Aorta (tissue), 5 donors: ENCODE results near the gene LBP. TPM values are rescaled to one million over a fixed set of nuclear protein-coding genes. Genes with fewer than 3 reads are reported as not detected.
"Not testable (repeated sequence)": the region's sequence is repeated elsewhere in the genome, so short reads cannot be mapped to it uniquely, and the experiment has no call there.

ENCODE experiments used
- ATAC-seq: fragments of 200-7000 bp; cut with Tn5 transposase; one replicate; pipeline ENCODE4 v1.9.1; 2022; ENCODE audit warnings: moderate library complexity; ENCODE audit not compliant: low FRiP score
- DNase-seq, 2 donors: peaks; one replicate each; pipeline ENCODE4 v3.0.0-alpha.2; 2020
- H3K27ac ChIP-seq, 2 donors: one replicate each; pipeline ENCODE4 v1.5.1; 2013; ENCODE audit warnings: low read length in 2 of 2, mild to moderate bottlenecking in 2 of 2, moderate library complexity in 2 of 2, control low read depth in 1 of 2, inconsistent platforms in 1 of 2, low read depth in 1 of 2
- H3K27me3 ChIP-seq, 2 donors: one replicate each; pipeline ENCODE4 v1.6.1; 2013; ENCODE audit warnings: control low read depth in 1 of 2, low read length in 1 of 2, mild to moderate bottlenecking in 1 of 2, moderate library complexity in 1 of 2; ENCODE audit not compliant: insufficient read depth in 2 of 2, control insufficient read depth in 1 of 2
- H3K36me3 ChIP-seq, 2 donors: one replicate each; pipeline ENCODE4 v1.6.1; 2013; ENCODE audit warnings: control low read depth in 1 of 2, low read length in 1 of 2, mild to moderate bottlenecking in 1 of 2; ENCODE audit not compliant: insufficient read depth in 2 of 2, control insufficient read depth in 1 of 2
- H3K4me1 ChIP-seq, 2 donors: one replicate each; pipeline ENCODE4 v1.6.1; 2013; ENCODE audit warnings: low read length in 2 of 2, control low read depth in 1 of 2, mild to moderate bottlenecking in 1 of 2, moderate library complexity in 1 of 2; ENCODE audit not compliant: insufficient read depth in 2 of 2, control insufficient read depth in 1 of 2
- H3K4me3 ChIP-seq, 2 donors: one replicate each; pipeline ENCODE4 v1.5.1; 2013; ENCODE audit warnings: low read length in 2 of 2, control low read depth in 1 of 2, mild to moderate bottlenecking in 1 of 2
- H3K9me3 ChIP-seq: one replicate; pipeline ENCODE4 v1.6.1; 2013; ENCODE audit warnings: mild to moderate bottlenecking, low read length; ENCODE audit not compliant: control insufficient read depth
- WGBS, 2 donors: extraction: QIAGEN DNeasy Blood & Tissue Kit; methylation state at CpG; one replicate each; pipeline ENCODE4 v1.1.7; 2013; 5-methylcytosine and 5-hydroxymethylcytosine counted together
- intact Hi-C, 2 donors: fragments of 100-400 bp; cut with DNase I; formaldehyde crosslinking; loops; one replicate each; pipeline versions ENCODE4 v1.14.2 to v1.15.0; 2022
- polyA plus RNA-seq, 2 donors: library from polyadenylated mRNA; stranded (reverse); fragments of 200-250 nt; gene quantifications; one replicate each; pipeline ENCODE4 v1.2.3, GENCODE V29; 2013
- total RNA-seq, 2 donors: library from RNA; stranded (reverse); fragmentation: NEBNext Ultra II Directional; extraction: Animal tissue kit (Norgen Biotek cat#: 25700); gene quantifications; one replicate each; pipeline ENCODE4 v1.2.1, GENCODE V29; 2021
- donor health status: healthy with polysubstance abuse.
- donor health status: Bipolar disorder and iron deficiency.
- donor health status: DM: no; HTN: no; CAD: no.
- donor health status: DM: no; HTN: no; CAD: no.
- donor health status: DM: yes; HTN: yes; CAD: no.

LBP gene
- total and polyA plus RNA-seq, 4 donors, result 0.20 to 7.8 (median 1.5) TPM

DNA sequence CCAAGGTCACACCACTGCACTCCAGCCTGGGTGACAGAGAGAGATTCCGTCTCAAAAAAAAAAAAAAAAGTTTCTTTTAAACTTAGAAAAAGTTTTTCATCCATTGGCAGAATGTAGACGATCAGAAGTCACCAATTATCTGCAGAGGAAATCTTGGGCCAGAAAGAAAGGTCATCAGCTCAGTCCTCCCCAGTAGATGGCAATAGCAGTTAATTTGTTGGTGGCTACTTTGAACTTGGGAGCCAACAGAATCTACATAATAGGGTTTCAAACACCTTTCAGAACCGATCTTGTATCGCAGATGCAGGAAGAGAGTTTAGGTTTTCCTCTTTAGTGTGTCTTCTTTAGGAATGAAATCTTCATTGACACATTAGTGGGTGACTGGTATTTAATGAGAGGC, 41.7 kb downstream of the LBP start:
- Histone ChIP-seq H3K36me3 (no peaks in the 10 kb centered on the region), H3K27me3 (no peaks in the 10 kb centered on the region), H3K27ac (no peak overlapping the region), H3K4me3 (no peak overlapping the region), H3K4me1 (no peaks in the 10 kb centered on the region), H3K9me3 (no peaks in the 10 kb centered on the region)
- DNase-seq, result no peak
- no peak for ATAC-seq
- intact Hi-C loops, result no loop called here
- 77 to 79% methylated on average over 4 of the region's 4 CpGs for WGBS, 2 donors

- H3K4me1 ChIP-seq, result peaks cover 0 to 4% of the 10 kb centered on the region in 2 donors
- no peaks in the 10 kb centered on the region for H3K9me3 ChIP-seq
- no peaks in the 10 kb centered on the region for H3K36me3 ChIP-seq
- no peaks in the 10 kb centered on the region for H3K27me3 ChIP-seq
- H3K4me3 ChIP-seq, result no peak overlapping the region
- DNase-seq (no peak), ATAC-seq (no peak)
- WGBS, 2 donors, result 77 to 78% methylated on average over 3 of the region's 3 CpGs
- intact Hi-C loops, result no loop called here
- no peak overlapping the region for H3K27ac ChIP-seq
Measured at GRCh38 chr20:38392356-38392755, 46.1 kb downstream of the LBP start.

DNA sequence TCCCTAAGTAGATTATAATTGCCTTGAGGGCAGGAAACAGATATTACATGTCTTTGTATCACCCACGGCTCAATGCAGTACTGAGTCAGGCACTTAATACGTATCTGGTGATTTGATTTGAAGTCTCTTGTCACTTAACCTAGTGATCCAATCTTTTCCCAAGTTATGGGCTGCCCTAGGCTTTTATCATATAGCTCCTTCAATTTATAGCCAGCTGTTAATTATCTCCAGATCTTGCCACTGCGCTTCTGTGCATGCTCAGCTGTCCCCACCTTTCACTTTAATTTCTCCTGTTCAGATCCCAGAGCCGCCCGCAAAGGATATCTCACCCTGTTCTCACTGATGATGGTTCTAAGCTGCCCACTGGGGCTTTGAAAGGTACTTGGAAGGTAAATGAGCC, 47.0 kb downstream of the LBP start:
- WGBS, 2 donors, result 86 to 91% methylated on average over 5 of the region's 5 CpGs
- ATAC-seq, result no peak
- intact Hi-C loops, result no loop called here

GRCh38 chr20:38395165-38395564, 48.9 kb downstream of the LBP start:
- Histone ChIP-seq H3K36me3 (no peaks in the 10 kb centered on the region), H3K9me3 (no peaks in the 10 kb centered on the region), H3K27me3 (no peaks in the 10 kb centered on the region), H3K27ac (no peak overlapping the region), H3K4me1 (peaks cover 0 to 6% of the 10 kb centered on the region in 2 donors), H3K4me3 (no peak overlapping the region)
- no peak for ATAC-seq
- no peak for DNase-seq
- intact Hi-C loops, result no loop called here
- WGBS, 2 donors, result 5% methylated on average over 2 of the region's 2 CpGs

More for the DNA sequence above, 47.0 kb downstream of the LBP start:
- no peak overlapping the region for H3K4me3 ChIP-seq
- no peaks in the 10 kb centered on the region for H3K27me3 ChIP-seq
- no peaks in the 10 kb centered on the region for H3K36me3 ChIP-seq
- peaks cover 0 to 4% of the 10 kb centered on the region in 2 donors for H3K4me1 ChIP-seq
- DNase-seq, result no peak
- H3K27ac ChIP-seq, result no peak overlapping the region
- no peaks in the 10 kb centered on the region for H3K9me3 ChIP-seq

DNA sequence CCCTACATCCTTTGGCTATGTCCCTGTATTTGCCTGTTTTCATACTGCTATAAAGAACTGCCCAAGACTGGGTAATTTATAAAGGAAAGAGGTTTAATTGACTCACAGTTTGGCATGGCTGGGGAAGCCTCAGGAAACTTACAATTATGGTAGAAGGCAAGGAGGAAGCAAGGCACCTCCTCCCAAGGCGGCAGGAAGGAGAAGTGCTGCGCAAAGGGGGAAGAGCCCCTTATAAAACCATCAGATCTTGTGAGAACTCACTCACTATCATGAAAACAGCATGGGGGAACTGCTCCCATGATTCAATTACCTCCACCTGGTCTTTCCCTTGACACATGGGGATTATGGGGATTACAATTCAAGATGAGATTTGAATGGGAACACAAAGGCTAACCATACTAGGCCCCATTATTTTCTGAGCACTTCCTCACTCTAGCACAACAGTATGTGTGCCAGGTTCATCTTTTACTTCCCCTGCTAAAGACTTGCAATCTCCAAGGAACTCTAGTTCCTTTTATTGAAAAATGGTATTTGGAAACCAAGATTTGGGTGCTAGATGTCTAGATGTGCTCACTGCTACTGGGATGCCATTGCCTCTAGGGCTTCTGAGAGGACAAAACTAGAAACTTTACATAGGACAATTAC, 49.6 kb downstream of the LBP start:
- H3K4me3 ChIP-seq, H3K4me1 ChIP-seq, intact Hi-C loops, H3K9me3 ChIP-seq, H3K36me3 ChIP-seq, DNase-seq, H3K27me3 ChIP-seq, H3K27ac ChIP-seq, ATAC-seq: not testable (repeated sequence)
- 89 to 96% methylated on average over 2 of the region's 2 CpGs for WGBS, 2 donors

DNA sequence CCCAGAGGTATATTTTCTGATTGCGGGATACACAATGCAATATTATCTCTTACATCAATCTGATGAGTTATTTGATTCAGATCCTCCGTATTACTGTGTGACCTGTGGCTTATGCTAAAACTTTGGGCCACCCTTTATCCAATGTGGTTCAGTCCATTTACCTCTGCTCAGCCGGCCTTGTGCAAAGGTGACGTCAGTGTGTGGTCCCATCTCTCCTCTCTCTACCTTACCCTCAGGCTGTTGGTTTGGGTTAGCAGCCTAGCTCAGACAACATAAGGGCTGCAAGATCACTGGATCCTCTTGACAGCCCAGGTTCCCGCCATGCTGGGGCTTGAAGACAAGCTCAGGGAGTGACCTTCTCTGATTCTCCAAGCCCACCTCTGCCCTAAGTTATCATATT, 55.8 kb downstream of the LBP start:
- H3K27me3 ChIP-seq, result no peaks in the 10 kb centered on the region
- WGBS, 2 donors, result 94% methylated on average over 5 of the region's 5 CpGs
- peaks cover 0 to 2% of the 10 kb centered on the region in 2 donors for H3K4me1 ChIP-seq
- H3K27ac ChIP-seq, result no peak overlapping the region
- no peak for ATAC-seq
- no peak for DNase-seq
- no peak overlapping the region for H3K4me3 ChIP-seq
- intact Hi-C loops, result loop anchor here (10.0 kb wide), 2 partner anchors 57 to 177 kb away; partner anchors contain the start of gene LBP (in 1 of the 2)
- no peaks in the 10 kb centered on the region for H3K9me3 ChIP-seq
- H3K36me3 ChIP-seq, result no peaks in the 10 kb centered on the region

DNA sequence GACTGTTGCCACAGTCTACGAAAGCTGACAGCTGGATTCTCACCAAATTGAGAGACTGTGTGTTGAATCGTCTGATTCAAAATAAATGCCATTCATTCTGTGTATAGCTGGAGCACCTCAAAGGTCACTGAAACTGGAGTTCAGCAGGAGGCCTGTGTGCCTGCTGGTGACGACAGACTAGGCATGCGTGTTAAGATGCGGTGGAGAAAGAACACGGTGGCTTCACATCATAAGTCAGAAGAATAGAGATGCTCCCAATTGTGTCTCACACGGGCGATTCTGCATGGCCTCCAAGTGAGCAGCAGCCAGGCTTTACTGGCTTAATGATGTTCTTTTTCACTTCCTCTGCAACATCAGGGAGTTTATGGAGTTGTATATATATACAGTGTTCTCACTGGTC, 56.5 kb downstream of the LBP start:
- Histone ChIP-seq H3K27ac (no peak overlapping the region), H3K27me3 (no peaks in the 10 kb centered on the region), H3K4me1 (peaks cover 0 to 2% of the 10 kb centered on the region in 2 donors), H3K4me3 (no peak overlapping the region), H3K9me3 (no peaks in the 10 kb centered on the region), H3K36me3 (no peaks in the 10 kb centered on the region)
- no peak for ATAC-seq
- intact Hi-C loops, result loop anchor here (10.0 kb wide), 2 partner anchors 58 to 178 kb away; partner anchors contain the start of gene LBP (in 1 of the 2)
- 71 to 73% methylated on average over 8 of the region's 8 CpGs for WGBS, 2 donors
- DNase-seq, result no peak

- no peaks in the 10 kb centered on the region for H3K9me3 ChIP-seq
Measured at GRCh38 chr20:38404016-38404415, 57.7 kb downstream of the LBP start.

GRCh38 chr20:38405132-38405531, 58.9 kb downstream of the LBP start:
- no peaks in the 10 kb centered on the region for H3K9me3 ChIP-seq
- H3K4me3 ChIP-seq, result no peak overlapping the region
- ATAC-seq (no peak), DNase-seq (no peak)
- WGBS, 2 donors, result 66 to 72% methylated on average over 2 of the region's 2 CpGs
- H3K27ac ChIP-seq, result no peak overlapping the region
- intact Hi-C loops, result loop anchor here (5.0 to 10.0 kb wide), 3 partner anchors 60 to 1203 kb away; partner anchors contain the start of gene LBP (in 1 of the 2)
- no peaks in the 10 kb centered on the region for H3K4me1 ChIP-seq
- H3K36me3 ChIP-seq, result no peaks in the 10 kb centered on the region
- no peaks in the 10 kb centered on the region for H3K27me3 ChIP-seq

More at GRCh38 chr20:38404016-38404415, 57.7 kb downstream of the LBP start:
- ATAC-seq (no peak), DNase-seq (no peak)
- no peaks in the 10 kb centered on the region for H3K27me3 ChIP-seq
- H3K36me3 ChIP-seq, result no peaks in the 10 kb centered on the region
- H3K27ac ChIP-seq, result no peak overlapping the region
- peaks cover 0 to 2% of the 10 kb centered on the region in 2 donors for H3K4me1 ChIP-seq
- intact Hi-C loops, result loop anchor here (10.0 kb wide), 2 partner anchors 59 to 179 kb away; partner anchors contain the start of gene LBP (in 1 of the 2)
- no peak overlapping the region for H3K4me3 ChIP-seq
